ENCODE results near the gene GALNTL6.

Gene GALNTL6

DNA sequence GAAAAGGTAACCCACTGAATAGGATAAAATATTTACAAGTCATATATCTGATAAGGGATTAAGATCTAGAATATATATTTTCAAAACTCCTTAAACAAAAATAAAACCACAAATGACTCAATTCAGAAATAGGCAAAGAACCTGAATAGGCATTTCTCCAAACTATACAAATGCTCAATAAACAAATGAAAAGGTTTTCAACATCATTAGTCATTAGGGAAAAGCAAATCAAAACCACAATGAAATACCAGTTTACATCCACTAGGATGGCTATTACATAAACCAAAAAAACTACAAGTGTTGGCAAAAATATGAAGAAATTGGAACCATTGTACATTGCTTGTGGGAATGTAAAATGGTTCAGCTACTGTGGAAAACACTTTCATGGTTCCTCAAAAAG, 1188.4 kb downstream of the GALNTL6 start:
- TF ChIP-seq, protein P1, sequence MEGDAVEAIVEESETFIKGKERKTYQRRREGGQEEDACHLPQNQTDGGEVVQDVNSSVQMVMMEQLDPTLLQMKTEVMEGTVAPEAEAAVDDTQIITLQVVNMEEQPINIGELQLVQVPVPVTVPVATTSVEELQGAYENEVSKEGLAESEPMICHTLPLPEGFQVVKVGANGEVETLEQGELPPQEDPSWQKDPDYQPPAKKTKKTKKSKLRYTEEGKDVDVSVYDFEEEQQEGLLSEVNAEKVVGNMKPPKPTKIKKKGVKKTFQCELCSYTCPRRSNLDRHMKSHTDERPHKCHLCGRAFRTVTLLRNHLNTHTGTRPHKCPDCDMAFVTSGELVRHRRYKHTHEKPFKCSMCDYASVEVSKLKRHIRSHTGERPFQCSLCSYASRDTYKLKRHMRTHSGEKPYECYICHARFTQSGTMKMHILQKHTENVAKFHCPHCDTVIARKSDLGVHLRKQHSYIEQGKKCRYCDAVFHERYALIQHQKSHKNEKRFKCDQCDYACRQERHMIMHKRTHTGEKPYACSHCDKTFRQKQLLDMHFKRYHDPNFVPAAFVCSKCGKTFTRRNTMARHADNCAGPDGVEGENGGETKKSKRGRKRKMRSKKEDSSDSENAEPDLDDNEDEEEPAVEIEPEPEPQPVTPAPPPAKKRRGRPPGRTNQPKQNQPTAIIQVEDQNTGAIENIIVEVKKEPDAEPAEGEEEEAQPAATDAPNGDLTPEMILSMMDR (conservative IDR thresholded peaks at IDR 0.05; ENCODE audit: low read depth, low read length) = no peak
- DNase-seq (ENCODE audit: low read depth) = peak; percentile 74
- no peak overlapping the region for H3K4me3 ChIP-seq (ENCODE audit: low read depth, low read length)

GRCh38 chr4:173002830-173003561, 1189.8 kb downstream of the GALNTL6 start:
- no peak for DNase-seq (ENCODE audit: low read depth)
- TF ChIP-seq, protein P1 (conservative IDR thresholded peaks at IDR 0.05; ENCODE audit: low read depth, low read length) = no peak
- no peak overlapping the region for H3K4me3 ChIP-seq (ENCODE audit: low read depth, low read length)

DNA sequence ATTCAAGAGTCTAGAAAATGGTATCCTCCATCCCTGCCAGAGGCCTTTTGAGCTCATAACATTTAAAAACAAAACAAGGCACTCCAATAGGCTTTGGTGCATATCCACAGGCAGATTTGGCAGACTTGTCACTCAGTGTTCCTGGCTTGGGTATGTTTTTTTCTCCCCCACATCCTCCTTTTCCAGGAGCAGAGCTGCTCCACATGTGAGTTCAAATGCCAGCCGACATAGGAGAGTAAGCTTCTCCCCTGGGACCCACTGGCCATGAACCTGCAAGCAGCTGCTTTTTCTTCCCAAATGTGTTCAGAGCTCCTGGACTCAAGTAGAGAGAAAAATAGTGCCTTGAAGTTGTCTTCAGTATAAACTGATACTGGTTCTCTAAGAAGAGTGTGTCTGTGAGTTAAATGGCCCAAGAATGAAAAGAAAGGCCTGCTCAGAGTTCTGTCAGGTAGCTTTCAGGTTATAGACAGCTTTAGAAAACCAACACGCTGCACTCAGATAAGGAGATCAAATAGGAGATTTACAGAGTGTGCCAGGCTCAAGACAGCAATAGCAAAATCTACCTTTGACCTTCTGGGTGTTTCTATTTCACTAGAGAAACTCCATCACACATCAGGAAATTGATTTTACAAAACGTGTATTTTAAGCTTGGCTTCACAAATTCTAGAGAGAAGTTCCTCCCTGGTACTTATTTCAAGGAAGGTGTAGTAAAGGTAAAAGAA, 1192.9 kb downstream of the GALNTL6 start:
- no peak overlapping the region for H3K4me3 ChIP-seq (ENCODE audit: low read depth, low read length)
- no peak for DNase-seq (ENCODE audit: low read depth)
- TF ChIP-seq, protein P1 (conservative IDR thresholded peaks at IDR 0.05; ENCODE audit: low read depth, low read length) = no peak

GRCh38 chr4:173008436-173008835, 1195.2 kb downstream of the GALNTL6 start:
- TF ChIP-seq, protein P1 (conservative IDR thresholded peaks at IDR 0.05; ENCODE audit: low read depth, low read length) = no peak
- DNase-seq (ENCODE audit: low read depth) = no peak
- H3K4me3 ChIP-seq (ENCODE audit: low read depth, low read length) = no peak overlapping the region

DNA sequence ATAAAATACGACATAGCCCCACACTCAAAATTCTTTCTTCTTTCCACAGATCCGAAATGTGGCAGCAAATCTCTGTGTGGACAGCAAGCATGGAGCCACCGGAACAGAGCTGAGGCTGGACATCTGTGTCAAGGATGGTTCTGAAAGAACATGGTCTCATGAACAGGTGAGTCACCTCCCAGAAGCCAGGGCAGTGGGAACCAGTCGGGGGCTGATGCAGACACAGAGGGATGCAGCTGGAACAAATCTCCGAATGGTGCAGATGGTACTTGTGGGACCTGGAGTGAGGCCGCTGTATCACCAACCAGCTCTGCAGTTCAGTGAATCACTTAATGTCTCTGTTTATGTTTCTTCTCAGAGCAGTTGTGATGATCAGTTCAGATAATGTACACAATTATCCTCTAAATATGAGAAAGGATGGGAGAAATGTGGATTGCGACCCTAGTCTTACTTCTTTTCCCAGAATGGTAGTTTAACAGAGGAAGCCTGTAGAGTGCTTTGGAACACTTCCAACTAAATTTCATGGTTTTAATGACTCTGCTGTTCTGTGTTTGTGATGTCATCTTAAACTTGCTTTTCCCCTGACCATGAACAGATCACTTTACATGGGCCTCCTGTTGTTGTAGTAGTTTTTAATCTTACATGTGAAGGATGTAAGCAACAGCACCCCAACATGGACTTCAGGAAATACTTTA, 1196.1 kb downstream of the GALNTL6 start:
- no peak overlapping the region for H3K4me3 ChIP-seq (ENCODE audit: low read depth, low read length)
- DNase-seq (ENCODE audit: low read depth) = peak; percentile 60
- TF ChIP-seq, protein P1 (conservative IDR thresholded peaks at IDR 0.05; ENCODE audit: low read depth, low read length) = no peak

GRCh38 chr4:173012608-173013007, 1199.4 kb downstream of the GALNTL6 start:
- DNase-seq (ENCODE audit: low read depth) = no peak
- TF ChIP-seq, protein P1 (conservative IDR thresholded peaks at IDR 0.05; ENCODE audit: low read depth, low read length) = no peak

More at GRCh38 chr4:173012608-173013007, 1199.4 kb downstream of the GALNTL6 start:
- H3K4me3 ChIP-seq (ENCODE audit: low read depth, low read length) = no peak overlapping the region
